Panc1 (cell line): ENCODE results near the gene HOXB3. TPM values are rescaled to one million over a fixed set of nuclear protein-coding genes. Genes with fewer than 3 reads are reported as not detected.

Experiments
- ATAC-seq: fragments of 200-7000 bp; cut with Tn5 transposase; 2 replicates; pipeline ENCODE4 v1.9.1; 2020; ENCODE audit warnings: mild to moderate bottlenecking, moderate library complexity
- BruUV-seq: library from RNA; stranded (reverse); fragments of 400-500 nt; replicated peaks from 2 replicates; lab custom pipeline; 2021; lab: Mats Ljungman, UMichigan
- CTCF ChIA-PET: fragments of 300-600 bp; sonication (Branson Sonifier 250); formaldehyde crosslinking; loops from one replicate; lab custom pipeline; 2022; ENCODE audit warnings: antibody characterized with exemption; lab: Charles Lee
- POLR2A ChIA-PET: fragments of 300-600 bp; sonication (Branson Sonifier 250); formaldehyde crosslinking; loops from one replicate; lab custom pipeline; 2022; ENCODE audit warnings: antibody characterized with exemption; lab: Charles Lee
- DNase-seq: peaks from one replicate; pipeline ENCODE4 v3.0.0-alpha.2; 2010; ENCODE audit warnings: low read depth, low spot score
- H3K27ac ChIP-seq: 2 replicates; pipeline ENCODE4 v1.5.1; 2011; ENCODE audit warnings: mild to moderate bottlenecking, low read length, inconsistent platforms
- H3K27me3 ChIP-seq: fragments of 200-500 bp; sonication (Bioruptor generic); 2 replicates; pipeline ENCODE4 v1.6.0; 2014; ENCODE audit warnings: low read length, inconsistent platforms; ENCODE audit not compliant: control insufficient read depth, insufficient read depth
- H3K36me3 ChIP-seq: fragments of 200-500 bp; sonication (Bioruptor generic); 2 replicates; pipeline ENCODE4 v1.5.1; 2014; ENCODE audit warnings: inconsistent platforms, mild to moderate bottlenecking, low read length, moderate library complexity; ENCODE audit not compliant: control insufficient read depth, insufficient read depth
- H3K4me1 ChIP-seq: 2 replicates; pipeline ENCODE4 v1.5.1; 2011; ENCODE audit warnings: inconsistent platforms, mild to moderate bottlenecking, low read length, moderate library complexity; ENCODE audit not compliant: control insufficient read depth, insufficient read depth
- H3K4me3 ChIP-seq, 2 experiments: 2 replicates each; pipeline ENCODE4 v1.5.1; 2011 to 2012; ENCODE audit warnings: low read depth in 2 of 2, low read length in 2 of 2, mild to moderate bottlenecking in 2 of 2, inconsistent platforms in 1 of 2, moderate library complexity in 1 of 2
- H3K9me3 ChIP-seq: fragments of 200-500 bp; sonication (Bioruptor generic); 2 replicates; pipeline ENCODE4 v1.5.1; 2014; ENCODE audit warnings: low read depth, mild to moderate bottlenecking, inconsistent platforms, low read length, moderate library complexity; ENCODE audit not compliant: control insufficient read depth, insufficient read depth
- POLR2AphosphoS5 ChIP-seq: IDR thresholded peaks from 2 replicates; pipeline ENCODE4 v1.6.1; 2012; ENCODE audit warnings: mild to moderate bottlenecking, low read depth, low read length, moderate library complexity
- SIN3A ChIP-seq: IDR thresholded peaks from 2 replicates; pipeline ENCODE4 v1.6.1; 2012; ENCODE audit warnings: low read depth, mild to moderate bottlenecking, low read length, moderate library complexity, borderline replicate concordance; ENCODE audit not compliant: insufficient read depth
- TCF7L2 ChIP-seq: IDR thresholded peaks from 2 replicates; pipeline ENCODE4 v1.6.1; 2011; ENCODE audit warnings: mild to moderate bottlenecking, low read depth, low read length, inconsistent platforms
- in situ Hi-C: cut with HindIII; loops from 2 replicates; pipeline ENCODE4 v1.10.0; 2016; ENCODE audit warnings: low sequenced_read_pairs, low pct_unique_long_range_greater_than_20kb
- intact Hi-C: fragments of 100-400 bp; cut with micrococcal nuclease; formaldehyde crosslinking; loops from one replicate; pipeline ENCODE4 v1.10.0; 2022; ENCODE audit not compliant: unreplicated experiment
- total RNA-seq: library from RNA; stranded (reverse); gene quantifications from one replicate; pipeline ENCODE4 v1.2.1, GENCODE V29; 2021; ENCODE audit not compliant: unreplicated experiment
- TF ChIP-seq, protein P1 (sequence below): fragments of 450-650 bp; IDR thresholded peaks from 2 replicates; pipeline ENCODE4 v1.5.1; 2017; ENCODE audit warnings: mild to moderate bottlenecking
- TF ChIP-seq, protein P2 (sequence below), 2 experiments: IDR thresholded peaks; 2 replicates each; pipeline ENCODE4 v1.6.1; 2011 to 2012; ENCODE audit warnings: low read depth in 2 of 2, control low read depth in 1 of 2, low read length in 1 of 2, mild to moderate bottlenecking in 1 of 2, moderate library complexity in 1 of 2; ENCODE audit not compliant: insufficient read depth in 1 of 2

HOXB3 gene
- total RNA-seq, 1 experiment from 2014 or later: 127 TPM

GRCh38 chr17:48601539-48602425 lies 11.7 kb upstream of the HOXB3 start:
- Histone ChIP-seq H3K9me3 (no peaks in the 10 kb centered on the region), H3K27ac (peak overlapping the region; percentile 99), H3K36me3 (no peaks in the 10 kb centered on the region; the same call in 1 of the 2 replicates), H3K4me1 (peaks cover 41% of the 10 kb centered on the region), H3K4me3 (peak overlapping the region; percentile 70 to 99), H3K27me3 (no peaks in the 10 kb centered on the region)
- DNase-seq: no peak
- TF ChIP-seq TCF7L2: peak; percentile 96
- no peak for TF ChIP-seq SIN3A
- 0 out of 2 replicates have a peak, but pooled peaks have one; percentile 59 for TF ChIP-seq POLR2AphosphoS5
- in situ Hi-C loops: no loop called here
- BruUV-seq: no TSS peak
- ChIA-PET POLR2A (interaction anchor here (0.6 to 1.6 kb wide), 5 partner anchors 9 to 1281 kb away, joined by 3 to 8 read pairs (median 5); no protein-coding TSS in a partner anchor), CTCF (interaction anchor here (0.6 to 0.8 kb wide), 7 partner anchors 8 to 337 kb away, joined by 3 to 7 read pairs (median 4); no protein-coding TSS in a partner anchor)
- no peak for ATAC-seq
- intact Hi-C loops: no loop called here

- Histone ChIP-seq H3K27ac (peak overlapping the region; percentile 99), H3K9me3 (no peaks in the 10 kb centered on the region), H3K27me3 (no peaks in the 10 kb centered on the region), H3K4me3 (peak overlapping the region; percentile 70 to 99), H3K4me1 (peaks cover 35% of the 10 kb centered on the region), H3K36me3 (no peaks in the 10 kb centered on the region; the same call in 1 of the 2 replicates)
- CTCF ChIA-PET: interaction anchor here (0.6 to 0.8 kb wide), 5 partner anchors 9 to 336 kb away, joined by 3 to 6 read pairs (median 3); no protein-coding TSS in a partner anchor
- TF ChIP-seq, protein P1, sequence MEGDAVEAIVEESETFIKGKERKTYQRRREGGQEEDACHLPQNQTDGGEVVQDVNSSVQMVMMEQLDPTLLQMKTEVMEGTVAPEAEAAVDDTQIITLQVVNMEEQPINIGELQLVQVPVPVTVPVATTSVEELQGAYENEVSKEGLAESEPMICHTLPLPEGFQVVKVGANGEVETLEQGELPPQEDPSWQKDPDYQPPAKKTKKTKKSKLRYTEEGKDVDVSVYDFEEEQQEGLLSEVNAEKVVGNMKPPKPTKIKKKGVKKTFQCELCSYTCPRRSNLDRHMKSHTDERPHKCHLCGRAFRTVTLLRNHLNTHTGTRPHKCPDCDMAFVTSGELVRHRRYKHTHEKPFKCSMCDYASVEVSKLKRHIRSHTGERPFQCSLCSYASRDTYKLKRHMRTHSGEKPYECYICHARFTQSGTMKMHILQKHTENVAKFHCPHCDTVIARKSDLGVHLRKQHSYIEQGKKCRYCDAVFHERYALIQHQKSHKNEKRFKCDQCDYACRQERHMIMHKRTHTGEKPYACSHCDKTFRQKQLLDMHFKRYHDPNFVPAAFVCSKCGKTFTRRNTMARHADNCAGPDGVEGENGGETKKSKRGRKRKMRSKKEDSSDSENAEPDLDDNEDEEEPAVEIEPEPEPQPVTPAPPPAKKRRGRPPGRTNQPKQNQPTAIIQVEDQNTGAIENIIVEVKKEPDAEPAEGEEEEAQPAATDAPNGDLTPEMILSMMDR: no peak
- peak; percentile 7; the same call in 1 of the 2 replicates for TF ChIP-seq POLR2AphosphoS5
- TF ChIP-seq, protein P2, sequence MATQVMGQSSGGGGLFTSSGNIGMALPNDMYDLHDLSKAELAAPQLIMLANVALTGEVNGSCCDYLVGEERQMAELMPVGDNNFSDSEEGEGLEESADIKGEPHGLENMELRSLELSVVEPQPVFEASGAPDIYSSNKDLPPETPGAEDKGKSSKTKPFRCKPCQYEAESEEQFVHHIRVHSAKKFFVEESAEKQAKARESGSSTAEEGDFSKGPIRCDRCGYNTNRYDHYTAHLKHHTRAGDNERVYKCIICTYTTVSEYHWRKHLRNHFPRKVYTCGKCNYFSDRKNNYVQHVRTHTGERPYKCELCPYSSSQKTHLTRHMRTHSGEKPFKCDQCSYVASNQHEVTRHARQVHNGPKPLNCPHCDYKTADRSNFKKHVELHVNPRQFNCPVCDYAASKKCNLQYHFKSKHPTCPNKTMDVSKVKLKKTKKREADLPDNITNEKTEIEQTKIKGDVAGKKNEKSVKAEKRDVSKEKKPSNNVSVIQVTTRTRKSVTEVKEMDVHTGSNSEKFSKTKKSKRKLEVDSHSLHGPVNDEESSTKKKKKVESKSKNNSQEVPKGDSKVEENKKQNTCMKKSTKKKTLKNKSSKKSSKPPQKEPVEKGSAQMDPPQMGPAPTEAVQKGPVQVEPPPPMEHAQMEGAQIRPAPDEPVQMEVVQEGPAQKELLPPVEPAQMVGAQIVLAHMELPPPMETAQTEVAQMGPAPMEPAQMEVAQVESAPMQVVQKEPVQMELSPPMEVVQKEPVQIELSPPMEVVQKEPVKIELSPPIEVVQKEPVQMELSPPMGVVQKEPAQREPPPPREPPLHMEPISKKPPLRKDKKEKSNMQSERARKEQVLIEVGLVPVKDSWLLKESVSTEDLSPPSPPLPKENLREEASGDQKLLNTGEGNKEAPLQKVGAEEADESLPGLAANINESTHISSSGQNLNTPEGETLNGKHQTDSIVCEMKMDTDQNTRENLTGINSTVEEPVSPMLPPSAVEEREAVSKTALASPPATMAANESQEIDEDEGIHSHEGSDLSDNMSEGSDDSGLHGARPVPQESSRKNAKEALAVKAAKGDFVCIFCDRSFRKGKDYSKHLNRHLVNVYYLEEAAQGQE (IDR thresholded peaks at IDR 0.05; ENCODE audit: insufficient read depth in 1 of 2, low read depth in 2 of 2, low read length in 1 of 2): no peak
- TF ChIP-seq TCF7L2: peak; percentile 100
- TF ChIP-seq SIN3A: no peak
- intact Hi-C loops: no loop called here
- POLR2A ChIA-PET: interaction anchor here (0.7 to 1.6 kb wide), 4 partner anchors 9 to 1281 kb away, joined by 4 to 8 read pairs (median 5); no protein-coding TSS in a partner anchor
- DNase-seq: no peak
- in situ Hi-C loops: no loop called here
- no peak for ATAC-seq
- BruUV-seq: no TSS peak
Measured at GRCh38 chr17:48601207-48601538, 11.1 kb upstream of the HOXB3 start.
